G401.6 (cell line): ENCODE data around the gene ATP5MC2.
"Not testable (repeated sequence)": the region's sequence is repeated elsewhere in the genome, so short reads cannot be mapped to it uniquely, and the experiment has no call there.

Experiments used
- FAIRE-seq: peaks from 2 replicates; lab custom pipeline; 2012; peaks lifted over from hg19 to GRCh38; lab: Jason Lieb, UNC

The ATP5MC2 gene

GRCh38 chr12:53645165-53645564 lies 30.7 kb downstream of the ATP5MC2 start:
- no peak for FAIRE-seq

GRCh38 chr12:53644133-53644532 lies 31.8 kb downstream of the ATP5MC2 start:
- no peak for FAIRE-seq

GRCh38 chr12:53643232-53643979 lies 32.5 kb downstream of the ATP5MC2 start:
- FAIRE-seq = no peak

- peak; percentile 81 for FAIRE-seq
These were observed 37.8 kb downstream of the ATP5MC2 start for GRCh38 chr12:53638057-53638456.

GRCh38 chr12:53636641-53637040 lies 39.2 kb downstream of the ATP5MC2 start:
- FAIRE-seq = no peak

GRCh38 chr12:53635708-53636107 lies 40.2 kb downstream of the ATP5MC2 start:
- FAIRE-seq = not testable (repeated sequence)

- FAIRE-seq = no peak
These were observed 44.2 kb downstream of the ATP5MC2 start for GRCh38 chr12:53631721-53632120.

GRCh38 chr12:53627919-53628318 lies 48.0 kb downstream of the ATP5MC2 start:
- no peak for FAIRE-seq

- FAIRE-seq = no peak
These were observed 49.1 kb downstream of the ATP5MC2 start for GRCh38 chr12:53626702-53627169.

- peak; percentile 97 for FAIRE-seq
These were observed 49.8 kb downstream of the ATP5MC2 start, which contains the start of gene ATF7 for GRCh38 chr12:53625946-53626701. Gene ATF7 (minus strand): TSS chr12:53626382. CDS start chr12:53601000, 25,382 bp downstream.

- FAIRE-seq = no peak
These were observed 50.4 kb downstream of the ATP5MC2 start for GRCh38 chr12:53625373-53625945.

- no peak for FAIRE-seq
These were observed 50.9 kb downstream of the ATP5MC2 start for GRCh38 chr12:53624956-53625355.

GRCh38 chr12:53624458-53624857 lies 51.4 kb downstream of the ATP5MC2 start:
- no peak for FAIRE-seq

- FAIRE-seq = peak; percentile 30
These were observed 52.1 kb downstream of the ATP5MC2 start for GRCh38 chr12:53623548-53624385.

- FAIRE-seq = no peak
These were observed 53.2 kb downstream of the ATP5MC2 start for GRCh38 chr12:53622724-53623123.

GRCh38 chr12:53618275-53618674 lies 57.6 kb downstream of the ATP5MC2 start:
- no peak for FAIRE-seq

GRCh38 chr12:53617700-53618099 lies 58.2 kb downstream of the ATP5MC2 start:
- peak; percentile 71 for FAIRE-seq

- FAIRE-seq = no peak
These were observed 58.9 kb downstream of the ATP5MC2 start for GRCh38 chr12:53616950-53617349.
